ENCODE measurements around the gene FASTKD2.

FASTKD2 gene

GRCh38 chr2:206740800-206741199 lies 24.6 kb upstream of the FASTKD2 start:
- no peak for DNase-seq
- Histone ChIP-seq H3K27me3 (replicated peaks) (no peaks in the 10 kb centered on the region), H3K4me3 (ENCODE audit: low read depth, low read length) (no peak overlapping the region), H3K27ac (no peak overlapping the region), H3K36me3 (replicated peaks) (no peaks in the 10 kb centered on the region)
- TF ChIP-seq CTCF (IDR thresholded peaks at IDR 0.05; ENCODE audit: low read depth, low read length, missing control alignments) = no peak
- in situ Hi-C loops (cut with HindIII; ENCODE audit: low pct_ligation_motif_present, low sequenced_read_pairs) = no loop called here

- TF ChIP-seq CTCF (IDR thresholded peaks at IDR 0.05; ENCODE audit: low read depth, low read length, missing control alignments) = no peak
- in situ Hi-C loops (cut with HindIII; ENCODE audit: low pct_ligation_motif_present, low sequenced_read_pairs) = no loop called here
- Histone ChIP-seq H3K36me3 (replicated peaks) (no peaks in the 10 kb centered on the region), H3K27ac (no peak overlapping the region), H3K27me3 (replicated peaks) (no peaks in the 10 kb centered on the region), H3K4me3 (ENCODE audit: low read depth, low read length) (no peak overlapping the region)
- no peak for DNase-seq
Observed at GRCh38 chr2:206756816-206757215, 8.6 kb upstream of the FASTKD2 start.

- peak overlapping the region; percentile 98 for H3K27ac ChIP-seq
- DNase-seq = no peak
- H3K36me3 ChIP-seq (replicated peaks) = no peaks in the 10 kb centered on the region
- TF ChIP-seq CTCF (IDR thresholded peaks at IDR 0.05; ENCODE audit: low read depth, low read length, missing control alignments) = no peak
- no peaks in the 10 kb centered on the region for H3K27me3 ChIP-seq (replicated peaks)
- H3K4me3 ChIP-seq (ENCODE audit: low read depth, low read length) = peak overlapping the region; percentile 94
- in situ Hi-C loops (cut with HindIII; ENCODE audit: low pct_ligation_motif_present, low sequenced_read_pairs) = no loop called here
Observed at GRCh38 chr2:206764673-206765241, 649 bp upstream of the FASTKD2 start.

GRCh38 chr2:206766057-206766930 lies 888 bp downstream of the FASTKD2 start:
- no peak for DNase-seq
- Histone ChIP-seq H3K27ac (peak overlapping the region; percentile 98), H3K4me3 (ENCODE audit: low read depth, low read length) (peak overlapping the region; percentile 94), H3K36me3 (replicated peaks) (peaks cover 3% of the 10 kb centered on the region), H3K27me3 (replicated peaks) (no peaks in the 10 kb centered on the region)
- no peak for TF ChIP-seq CTCF (IDR thresholded peaks at IDR 0.05; ENCODE audit: low read depth, low read length, missing control alignments)
- in situ Hi-C loops (cut with HindIII; ENCODE audit: low pct_ligation_motif_present, low sequenced_read_pairs) = no loop called here

- Histone ChIP-seq H3K27ac (no peak overlapping the region), H3K27me3 (replicated peaks) (no peaks in the 10 kb centered on the region), H3K4me3 (ENCODE audit: low read depth, low read length) (no peak overlapping the region), H3K36me3 (replicated peaks) (peaks cover 14% of the 10 kb centered on the region)
- TF ChIP-seq CTCF (IDR thresholded peaks at IDR 0.05; ENCODE audit: low read depth, low read length, missing control alignments) = no peak
- in situ Hi-C loops (cut with HindIII; ENCODE audit: low pct_ligation_motif_present, low sequenced_read_pairs) = no loop called here
- no peak for DNase-seq
Observed at GRCh38 chr2:206774871-206775270, 9.5 kb downstream of the FASTKD2 start.
